ENCODE measurements around the gene DRG2. TPM values are rescaled to one million over a fixed set of nuclear protein-coding genes. Genes with fewer than 3 reads are reported as not detected.

Gene DRG2
- total RNA-seq, 1 experiment from 2014 or later: 52.0 TPM

DNA sequence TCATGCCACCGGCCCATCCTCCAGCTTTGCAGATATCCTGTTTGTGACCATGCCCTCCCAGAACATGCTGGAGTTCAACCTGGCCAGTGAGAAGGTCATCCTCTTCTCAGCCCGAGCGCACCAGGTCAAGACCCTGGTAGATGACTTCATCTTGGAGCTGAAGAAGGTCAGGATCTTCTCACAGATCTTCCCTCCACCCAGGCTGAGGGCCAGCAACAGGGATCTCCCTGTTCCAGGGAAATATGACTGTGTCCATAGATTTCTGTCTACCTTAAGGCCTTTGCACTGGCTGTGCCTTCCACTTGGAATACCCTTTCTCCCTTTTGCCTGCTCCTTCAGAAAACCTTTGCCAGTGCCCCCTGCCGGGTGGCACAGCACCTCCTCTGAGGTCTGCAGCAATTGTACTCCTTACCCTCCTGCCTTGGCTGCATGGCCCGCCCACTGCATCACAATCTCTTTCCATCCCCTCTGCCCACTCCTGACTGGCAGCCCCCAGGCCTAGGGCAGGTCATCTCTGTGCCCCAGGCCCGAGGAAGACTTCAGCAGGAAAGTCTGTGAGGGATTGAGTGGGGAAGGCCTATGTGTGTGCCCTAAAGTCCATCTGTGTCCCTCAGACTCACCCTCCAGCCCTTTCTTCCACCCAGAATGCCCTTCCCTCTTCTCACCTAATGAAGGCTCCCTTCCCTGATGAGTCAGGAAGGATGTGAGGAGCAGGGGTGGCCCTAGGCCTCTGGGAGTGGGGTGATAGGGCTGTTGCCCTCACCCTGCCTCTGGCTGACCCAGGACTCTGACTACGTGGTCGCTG lies 68.6 kb downstream of the DRG2 start:
- Histone ChIP-seq H3K9me3 (ENCODE audit: control insufficient read depth, low read depth, low read length) (no peaks in the 10 kb centered on the region), H3T11ph (ENCODE audit: low read length) (no peak overlapping the region), H3K27me3 (ENCODE audit: insufficient read depth, low read length) (no peaks in the 10 kb centered on the region; the same call in 1 of the 2 replicates), H3K4ac (ENCODE audit: low read depth, low read length) (no peak overlapping the region), H4K20me1 (ENCODE audit: control insufficient read depth, insufficient read depth, insufficient read length) (no peaks in the 10 kb centered on the region), H3K79me1 (ENCODE audit: insufficient read depth, low read depth, low read length, poor library complexity, severe bottlenecking) (no peaks in the 10 kb centered on the region), H2AFZ (ENCODE audit: low read length) (no peak overlapping the region), H3K4me2 (ENCODE audit: insufficient read depth, insufficient read length, low read length) (no peak overlapping the region), H3K23ac (ENCODE audit: insufficient read length, low read depth, low read length) (no peak overlapping the region), H2BK20ac (ENCODE audit: low read depth, low read length, poor library complexity, severe bottlenecking) (no peak overlapping the region), H4K5ac (ENCODE audit: insufficient read length, low read depth, low read length) (no peak overlapping the region), H4K91ac (ENCODE audit: insufficient read length, low read depth, low read length) (no peak overlapping the region), H3K56ac (ENCODE audit: insufficient read length, low read depth, low read length) (no peak overlapping the region), H3K23me2 (ENCODE audit: insufficient read length, low read depth, low read length, poor library complexity, severe bottlenecking) (no peaks in the 10 kb centered on the region), H2BK15ac (ENCODE audit: low read depth, low read length) (no peak overlapping the region), H3K4me1 (ENCODE audit: insufficient read depth, low read length) (peaks cover 3% of the 10 kb centered on the region), H4K8ac (replicated peaks; ENCODE audit: insufficient read length, low read depth, low read length) (no peak overlapping the region), H2AK5ac (ENCODE audit: insufficient read length, low read length) (no peak overlapping the region), H3K79me2 (ENCODE audit: insufficient read depth, low read length) (no peaks in the 10 kb centered on the region), H3K9ac (ENCODE audit: extremely low read depth, insufficient read length, low read length) (no peak overlapping the region), H3K14ac (ENCODE audit: insufficient read depth, low read length) (no peak overlapping the region), H2BK120ac (ENCODE audit: low read depth, low read length, poor library complexity, severe bottlenecking) (no peak overlapping the region), H2BK5ac (ENCODE audit: insufficient read length, low read length) (no peak overlapping the region), H3K27ac (ENCODE audit: insufficient read length, low read depth, low read length) (no peak overlapping the region), H2BK12ac (ENCODE audit: insufficient read length, low read depth, low read length) (no peak overlapping the region), H3K18ac (ENCODE audit: insufficient read length, low read depth, low read length) (no peak overlapping the region)
- peaks cover 25 to 32% of the 10 kb centered on the region in 2 experiments for H3K4me1 Mint-ChIP-seq
- H3K27ac Mint-ChIP-seq: peak overlapping the region in 1 of 3 experiments; percentile 89; a peak in 1 of 7 replicates
- no peaks in the 10 kb centered on the region for H3K36me3 Mint-ChIP-seq (ENCODE audit: insufficient read depth in 1 of 3, low read depth in 3 of 3)
- TF ChIP-seq, protein P1, sequence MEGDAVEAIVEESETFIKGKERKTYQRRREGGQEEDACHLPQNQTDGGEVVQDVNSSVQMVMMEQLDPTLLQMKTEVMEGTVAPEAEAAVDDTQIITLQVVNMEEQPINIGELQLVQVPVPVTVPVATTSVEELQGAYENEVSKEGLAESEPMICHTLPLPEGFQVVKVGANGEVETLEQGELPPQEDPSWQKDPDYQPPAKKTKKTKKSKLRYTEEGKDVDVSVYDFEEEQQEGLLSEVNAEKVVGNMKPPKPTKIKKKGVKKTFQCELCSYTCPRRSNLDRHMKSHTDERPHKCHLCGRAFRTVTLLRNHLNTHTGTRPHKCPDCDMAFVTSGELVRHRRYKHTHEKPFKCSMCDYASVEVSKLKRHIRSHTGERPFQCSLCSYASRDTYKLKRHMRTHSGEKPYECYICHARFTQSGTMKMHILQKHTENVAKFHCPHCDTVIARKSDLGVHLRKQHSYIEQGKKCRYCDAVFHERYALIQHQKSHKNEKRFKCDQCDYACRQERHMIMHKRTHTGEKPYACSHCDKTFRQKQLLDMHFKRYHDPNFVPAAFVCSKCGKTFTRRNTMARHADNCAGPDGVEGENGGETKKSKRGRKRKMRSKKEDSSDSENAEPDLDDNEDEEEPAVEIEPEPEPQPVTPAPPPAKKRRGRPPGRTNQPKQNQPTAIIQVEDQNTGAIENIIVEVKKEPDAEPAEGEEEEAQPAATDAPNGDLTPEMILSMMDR (conservative IDR thresholded peaks at IDR 0.05): no peak
- no peaks in the 10 kb centered on the region; the same call in 1 of the 2 replicates for H3K27me3 Mint-ChIP-seq (ENCODE audit: low read depth)
- no peaks in the 10 kb centered on the region for H3K9me3 Mint-ChIP-seq
- DNase-seq: no peak
- no peak overlapping the region for H3K4me3 Mint-ChIP-seq
- no CpG with 5 or more reads among the region's 8 CpGs for WGBS (ENCODE audit: extremely low coverage, insufficient read length, low lambda C conversion rate)

Measured in H9 (cell line).